COR-L47 (cell line): ENCODE data around the gene TPCN2.

Experiments
- DNase-seq: peaks from one replicate; lab custom pipeline; 2025; lab: John Stamatoyannopoulos, UW

TPCN2 gene

DNA sequence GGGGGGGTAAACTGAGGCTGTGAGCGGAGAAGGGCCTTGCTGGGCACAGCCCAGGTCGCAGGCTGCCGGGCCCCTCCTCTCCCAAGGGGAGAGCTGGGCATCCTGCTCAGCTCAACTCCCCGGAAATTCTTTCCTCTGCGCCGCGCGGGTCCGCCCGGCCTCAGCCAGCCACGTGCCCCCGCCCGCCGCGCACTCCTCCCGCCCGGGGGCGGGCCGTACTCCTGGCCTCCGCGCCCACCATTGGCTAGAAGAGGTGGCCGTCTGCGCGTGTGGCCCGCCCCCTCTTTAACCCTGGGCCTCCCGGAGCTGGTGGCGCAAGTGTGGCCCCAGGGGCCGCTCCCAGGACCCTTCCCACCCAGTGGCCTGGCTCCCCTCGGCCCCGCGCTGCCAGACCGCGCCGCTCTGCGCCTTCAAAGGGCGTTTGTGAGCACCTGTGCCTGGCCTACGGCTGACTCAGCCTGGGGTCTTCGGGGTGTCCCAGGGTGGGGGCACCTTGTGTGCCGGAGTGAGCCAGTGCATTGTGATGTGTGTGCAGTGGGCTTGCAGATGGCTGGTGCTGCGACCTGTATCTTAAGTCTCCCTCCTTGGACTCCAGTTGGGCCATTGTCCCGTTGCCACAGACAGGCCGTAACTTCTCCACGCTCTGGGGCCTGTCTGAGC, 37.6 kb upstream of the TPCN2 start:
- peak; percentile 42 for DNase-seq

DNA sequence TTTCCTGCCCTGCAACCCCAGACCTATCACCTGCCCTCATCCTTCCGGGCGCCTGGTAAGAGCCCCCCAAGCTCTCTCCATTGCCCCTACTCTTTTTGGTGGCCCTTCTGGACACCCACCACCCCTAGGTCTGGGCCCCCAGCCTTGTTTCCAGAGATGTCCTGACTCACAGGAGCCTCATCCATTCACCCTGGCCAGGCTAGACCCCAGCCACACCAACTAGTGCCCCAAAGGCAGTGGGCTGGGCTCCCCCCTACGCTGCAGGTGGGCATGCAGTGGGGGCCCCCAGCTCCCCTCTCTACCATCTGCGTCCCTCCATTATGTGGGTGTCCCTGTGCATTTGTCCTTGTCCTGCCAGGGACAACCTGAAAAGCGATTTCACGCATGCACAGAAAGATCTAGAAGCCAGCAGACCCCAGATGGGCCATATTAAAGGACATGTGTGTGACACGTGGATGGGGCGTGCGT, 37.1 kb upstream of the TPCN2 start:
- DNase-seq = no peak

DNA sequence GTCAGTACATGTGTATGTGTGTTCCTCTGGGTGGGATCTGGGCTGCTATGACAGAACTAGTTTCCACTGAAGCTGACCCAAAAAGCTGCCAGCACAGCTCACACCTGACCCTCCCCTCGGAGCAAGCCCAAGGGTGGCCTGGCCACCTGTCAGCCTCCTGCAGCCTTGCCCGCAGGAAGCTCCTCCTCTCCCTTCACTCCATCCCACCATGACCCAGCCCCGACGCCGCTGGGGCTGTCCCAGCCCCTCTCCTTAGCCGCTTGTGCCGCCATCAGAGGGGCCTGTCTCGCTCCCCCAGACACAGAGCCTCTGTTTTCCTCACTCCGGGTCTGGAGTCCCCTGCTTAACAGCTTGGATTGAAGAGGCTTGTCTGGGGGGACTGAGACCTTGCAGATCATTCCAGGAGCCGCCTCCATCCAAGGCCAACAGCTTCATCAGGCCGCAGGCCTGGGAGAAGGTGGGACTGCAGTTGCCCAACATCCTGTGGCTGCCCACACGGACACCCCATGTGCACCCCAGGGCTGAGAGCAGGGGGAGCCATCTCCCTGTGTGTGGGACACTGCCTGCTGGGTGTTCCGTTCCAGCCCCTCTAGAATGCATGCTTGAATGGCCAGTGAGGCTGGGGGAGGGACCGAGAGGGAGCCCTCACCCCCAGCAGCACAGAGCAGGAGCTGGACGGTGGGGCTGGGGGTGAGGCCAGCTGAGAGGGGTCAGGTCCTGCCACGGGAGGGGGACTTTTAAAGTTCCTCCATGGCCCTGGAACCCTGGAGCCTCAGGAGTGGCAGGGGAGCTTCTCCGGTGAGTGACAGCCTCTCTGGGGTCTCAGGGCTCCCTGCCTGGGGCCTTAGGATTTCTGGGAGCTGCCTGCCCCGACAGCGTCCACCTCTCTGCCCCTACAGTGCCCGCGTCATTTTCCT, 36.4 kb upstream of the TPCN2 start:
- DNase-seq = no peak

DNA sequence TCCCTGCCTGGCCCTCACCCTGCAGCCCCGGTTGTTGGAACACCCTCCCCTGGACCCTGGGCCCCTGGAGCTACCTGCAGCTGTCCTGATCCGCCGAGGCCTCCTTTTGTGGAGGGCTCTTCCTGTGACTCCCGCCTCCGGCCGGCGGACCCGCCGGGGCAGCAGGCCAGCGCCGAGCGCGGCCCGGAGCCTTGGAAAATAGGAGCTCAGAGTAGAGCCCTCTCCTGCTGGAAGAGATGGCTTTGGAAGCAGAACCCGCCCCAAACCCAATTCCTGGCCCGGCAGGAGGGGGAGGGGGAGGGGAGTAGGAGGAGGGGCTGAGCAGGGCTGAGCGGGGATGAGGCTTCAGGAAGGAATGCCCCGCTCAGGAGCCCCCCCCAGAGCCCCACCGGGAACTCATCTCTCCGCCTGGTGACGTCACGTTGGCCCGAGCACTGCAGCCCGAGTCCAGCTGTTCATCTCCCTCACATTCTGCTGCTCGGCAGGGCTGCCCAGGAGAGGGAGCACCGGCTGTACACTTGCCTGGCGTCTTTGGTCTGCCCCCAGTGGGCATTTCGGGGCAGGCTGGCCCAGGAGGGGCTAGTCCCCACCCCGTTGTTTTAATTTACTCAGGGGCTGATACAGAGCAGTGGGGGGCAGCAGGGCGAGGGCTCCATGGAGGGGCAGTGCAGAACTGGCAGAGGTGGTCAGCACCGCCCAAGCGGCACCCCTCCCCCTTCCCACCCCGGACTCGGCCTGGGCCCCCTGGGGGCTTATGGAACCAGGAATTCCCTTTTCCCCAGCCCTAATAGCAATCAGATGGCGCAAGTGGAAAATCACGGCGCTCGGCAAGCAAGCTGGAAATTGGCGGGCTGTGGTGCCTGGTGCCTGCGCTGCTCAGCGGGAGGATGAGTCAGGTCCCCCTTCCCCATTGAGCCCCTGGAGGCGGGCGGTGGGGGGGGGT, 35.5 kb upstream of the TPCN2 start, which contains the start of gene MRGPRF:
TSS of gene MRGPRF (minus strand) at position 238 of the 943 bp plus-strand sequence. CDS start 3,345 bp downstream, outside the sequence.
- DNase-seq = peak; percentile 36

DNA sequence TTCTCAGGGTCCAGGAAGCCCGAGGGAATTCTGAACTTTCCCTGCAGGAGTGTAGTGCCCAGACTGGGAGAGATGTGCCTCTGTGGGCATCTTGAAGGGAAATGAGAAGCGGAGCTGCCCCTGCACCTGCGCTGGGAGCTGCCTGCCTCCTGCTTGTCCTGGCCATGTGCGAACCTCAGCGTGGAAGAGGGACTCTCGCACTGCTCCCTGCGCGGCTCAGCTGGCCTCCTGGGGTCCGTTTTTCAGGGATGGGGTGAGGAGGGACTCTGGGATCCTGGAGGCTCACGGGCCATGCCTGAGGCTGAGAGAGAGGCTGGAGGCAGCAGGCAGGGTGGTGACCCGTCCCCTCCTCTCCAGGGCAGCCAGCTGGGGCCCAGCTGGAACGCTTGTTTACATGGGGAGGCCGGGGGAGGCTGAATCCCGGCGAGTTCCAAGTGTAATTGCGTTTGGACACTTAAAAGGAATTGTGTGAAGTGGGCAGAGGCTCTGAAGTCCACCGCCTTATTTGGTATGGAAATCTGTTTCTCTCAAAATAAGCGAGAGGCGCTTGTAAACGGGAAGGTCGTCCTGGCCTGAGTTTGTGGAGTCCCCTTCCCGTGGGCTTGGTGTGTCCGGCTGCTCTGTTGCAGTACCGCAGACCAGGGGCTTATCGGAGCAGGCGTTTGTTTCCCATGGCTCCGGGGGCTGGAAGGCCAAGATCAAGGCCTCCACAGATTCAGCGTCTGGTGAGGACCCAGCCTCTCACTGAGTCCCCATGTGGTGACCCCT, 34.5 kb upstream of the TPCN2 start:
- peak; percentile 20 for DNase-seq

DNA sequence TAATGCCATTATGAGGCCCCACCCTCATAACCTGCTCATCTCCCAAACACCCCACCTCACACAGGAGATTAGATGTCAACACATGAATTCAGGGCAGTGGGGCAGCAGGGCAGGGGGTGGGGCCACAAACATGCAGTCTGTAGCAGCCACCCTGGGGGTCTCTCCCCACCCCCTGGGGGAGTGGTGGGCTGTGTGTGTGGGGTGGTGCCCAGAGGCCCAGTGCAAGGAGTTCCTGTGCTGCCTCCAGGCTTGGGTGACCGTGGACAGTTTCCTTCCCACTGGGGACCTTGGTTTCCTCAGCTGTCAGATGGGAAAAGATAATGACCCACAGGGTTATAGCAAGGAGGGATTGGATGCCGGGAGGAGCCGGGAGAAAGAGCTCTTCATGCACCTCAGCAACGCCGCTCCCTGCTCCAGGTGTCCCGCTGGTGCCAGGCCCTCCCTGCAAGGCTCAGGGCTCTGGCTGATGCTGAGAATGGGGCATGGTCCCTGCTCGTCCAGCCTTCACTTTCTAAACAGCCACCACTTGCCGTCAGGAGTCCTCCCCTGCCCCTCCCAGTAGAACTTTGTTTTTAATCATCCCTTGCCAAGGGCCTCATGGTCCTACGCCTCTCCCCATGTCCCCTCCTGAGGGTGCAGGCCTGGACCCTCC, 33.7 kb upstream of the TPCN2 start:
- no peak for DNase-seq

DNA sequence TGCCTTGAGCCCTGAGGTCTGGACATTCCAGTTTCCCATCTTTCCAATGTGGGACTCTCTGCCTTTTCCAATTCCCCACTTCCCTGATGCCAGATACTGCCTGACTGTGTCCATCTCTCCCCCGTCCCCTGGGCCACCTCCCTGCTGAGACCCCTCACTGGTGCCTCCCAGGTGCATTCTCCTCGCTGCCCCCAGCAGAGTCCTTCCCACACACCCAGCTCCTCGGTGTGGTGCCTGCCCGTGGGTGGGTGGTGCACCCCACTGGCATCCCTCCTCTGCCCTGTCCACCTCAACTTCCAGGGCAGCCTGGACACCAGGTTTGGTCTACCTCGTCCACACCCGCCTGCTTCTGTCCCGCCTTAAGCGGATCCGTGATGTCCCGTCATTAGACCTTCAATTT, 30.8 kb upstream of the TPCN2 start:
- DNase-seq = no peak

DNA sequence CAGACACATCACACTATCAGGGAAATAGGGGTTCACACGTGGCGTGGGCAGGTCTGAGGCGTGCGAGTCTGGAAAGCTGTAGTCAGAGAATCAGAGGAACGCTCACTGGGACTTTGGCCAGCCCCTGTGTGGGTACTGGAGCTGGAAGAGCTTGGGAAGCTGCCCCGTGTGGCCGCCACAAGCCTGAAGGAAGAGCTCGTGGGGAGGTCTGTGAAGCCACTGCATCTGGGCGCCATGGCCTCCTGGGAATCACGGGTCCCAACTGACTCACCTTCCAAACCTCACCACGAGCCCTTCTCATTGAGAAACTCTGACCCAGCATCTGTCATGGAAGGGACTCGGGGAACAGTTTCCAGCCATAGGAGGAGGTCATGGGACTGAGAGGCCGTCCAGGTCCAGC, 29.8 kb upstream of the TPCN2 start:
- no peak for DNase-seq

DNA sequence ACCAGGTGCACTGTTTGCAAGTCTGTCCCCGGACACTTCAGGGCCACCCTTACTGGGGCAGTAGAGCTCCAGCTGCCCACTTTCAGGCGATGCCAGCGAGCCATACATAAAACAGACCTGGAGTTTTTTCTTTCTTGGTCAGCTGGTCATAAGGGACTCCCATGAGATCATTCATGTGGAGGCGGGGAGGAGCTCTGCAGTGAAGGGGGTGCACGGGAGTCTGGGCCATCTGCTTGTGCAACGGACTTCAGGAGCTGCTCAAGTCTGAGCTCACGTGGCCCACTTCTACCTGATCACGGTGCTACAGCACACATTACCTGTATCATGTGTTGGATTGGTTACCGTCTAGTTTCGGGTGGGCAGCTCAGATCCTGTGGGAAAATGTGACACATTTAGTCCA, 26.5 kb upstream of the TPCN2 start:
- no peak for DNase-seq

DNA sequence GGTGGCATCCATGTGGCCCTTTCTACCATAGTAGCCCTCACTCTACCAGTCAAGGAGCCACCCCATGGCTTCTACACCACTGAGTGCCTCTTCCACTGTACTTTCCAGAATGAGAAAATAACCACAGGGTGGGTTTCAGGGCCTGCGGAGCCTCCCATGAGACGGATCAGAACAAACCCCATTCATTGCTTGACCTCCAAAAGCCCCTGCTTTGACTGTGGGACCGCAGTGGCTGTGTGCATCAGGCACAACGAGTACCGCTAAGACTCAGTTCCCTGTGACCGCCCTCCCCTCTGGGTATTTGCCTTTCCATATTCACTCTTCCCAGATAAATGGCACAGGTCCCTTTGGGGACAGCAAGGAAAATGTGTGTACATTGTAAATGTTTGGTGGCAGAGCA, 24.2 kb upstream of the TPCN2 start:
- DNase-seq = no peak

DNA sequence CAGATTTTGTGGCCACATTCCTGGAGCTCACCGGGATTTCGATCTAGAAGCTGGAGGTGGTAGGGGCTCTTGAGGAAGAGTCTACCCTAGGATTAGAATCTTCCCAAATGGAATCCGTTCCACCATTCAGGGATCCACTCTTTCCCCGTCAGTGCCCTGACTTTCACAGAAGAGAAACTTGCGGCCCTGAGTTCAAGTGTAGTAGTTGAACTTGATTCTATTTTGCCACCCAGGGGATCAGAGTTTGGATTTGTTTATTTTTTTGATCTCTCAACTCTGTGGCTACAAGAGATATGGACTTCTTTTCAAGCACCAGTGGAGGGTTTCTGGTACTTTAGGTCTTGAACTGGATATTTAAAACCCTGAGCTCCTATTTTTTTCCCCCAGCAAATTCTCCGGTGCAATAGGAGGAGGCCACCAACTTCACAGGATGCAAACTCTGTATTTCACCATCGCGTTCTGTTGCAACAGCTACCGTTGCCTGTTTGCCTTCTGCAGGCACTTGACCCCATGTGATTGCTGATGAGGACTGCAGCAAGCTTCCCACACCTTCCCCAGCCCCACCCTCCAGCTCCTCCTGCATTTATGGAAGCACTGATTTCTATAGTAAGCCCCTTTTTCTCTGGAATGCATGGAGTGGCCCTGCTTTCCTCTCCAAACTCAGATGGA, 20.9 kb upstream of the TPCN2 start:
- DNase-seq = no peak

DNA sequence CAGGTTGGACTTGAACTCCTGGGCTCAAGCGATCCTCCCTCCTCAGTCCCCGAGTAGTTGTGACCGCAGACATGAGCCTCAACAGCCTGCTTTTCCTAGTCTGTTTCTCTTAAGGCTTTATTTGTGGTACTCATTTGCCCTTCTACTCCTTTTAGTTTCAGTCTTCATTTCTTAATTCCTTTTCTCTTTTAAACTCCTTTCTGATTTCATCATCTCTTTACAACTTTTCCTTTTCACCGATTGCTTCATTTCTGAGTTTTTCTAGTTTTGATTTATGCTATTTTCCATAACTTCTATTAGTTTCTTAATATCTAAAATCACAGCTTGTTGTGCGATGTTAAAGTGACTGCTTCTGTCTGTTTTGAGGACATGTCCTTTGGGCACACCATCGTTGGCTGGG, 18.4 kb upstream of the TPCN2 start:
- no peak for DNase-seq

DNA sequence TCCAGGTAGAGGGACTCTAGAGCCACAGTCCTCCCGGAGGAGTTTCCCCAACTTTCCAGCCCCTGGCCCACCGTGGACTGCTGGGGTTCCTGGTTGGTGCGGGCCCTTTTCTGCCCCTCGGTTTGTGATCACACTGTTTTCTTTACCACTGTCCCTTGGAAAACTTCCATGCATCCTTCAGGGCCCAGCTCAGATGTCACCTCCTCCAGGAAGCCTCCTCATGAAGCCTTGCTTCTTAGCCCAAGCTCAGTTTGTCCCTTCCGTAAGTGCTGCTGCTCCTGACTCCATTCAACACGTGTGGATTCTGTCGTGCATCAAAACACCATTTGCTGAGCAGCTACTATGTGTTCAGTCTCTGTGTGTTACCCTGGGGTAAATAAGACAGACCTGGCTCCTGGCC, 15.9 kb upstream of the TPCN2 start:
- DNase-seq = no peak

DNA sequence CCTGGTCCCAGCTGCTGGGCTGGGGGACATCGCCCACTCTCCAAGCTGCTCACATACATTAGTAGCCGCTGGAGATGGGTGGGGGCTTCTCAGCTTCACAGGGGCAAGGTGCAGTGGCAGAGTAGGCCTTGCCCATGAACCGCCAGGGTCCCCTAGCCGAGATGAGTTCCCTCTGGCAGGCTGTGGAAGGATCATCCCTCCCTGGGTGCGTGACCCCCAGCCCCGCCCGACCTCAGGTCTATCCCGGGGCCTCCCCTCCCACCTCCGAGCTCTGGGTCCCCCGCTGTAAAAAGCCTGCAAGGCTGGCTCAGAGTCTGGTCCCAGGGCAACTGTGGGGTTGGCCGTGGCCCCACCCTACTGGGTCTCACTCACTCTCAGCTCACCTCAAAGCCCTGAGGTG, 15.3 kb upstream of the TPCN2 start:
- DNase-seq = no peak

DNA sequence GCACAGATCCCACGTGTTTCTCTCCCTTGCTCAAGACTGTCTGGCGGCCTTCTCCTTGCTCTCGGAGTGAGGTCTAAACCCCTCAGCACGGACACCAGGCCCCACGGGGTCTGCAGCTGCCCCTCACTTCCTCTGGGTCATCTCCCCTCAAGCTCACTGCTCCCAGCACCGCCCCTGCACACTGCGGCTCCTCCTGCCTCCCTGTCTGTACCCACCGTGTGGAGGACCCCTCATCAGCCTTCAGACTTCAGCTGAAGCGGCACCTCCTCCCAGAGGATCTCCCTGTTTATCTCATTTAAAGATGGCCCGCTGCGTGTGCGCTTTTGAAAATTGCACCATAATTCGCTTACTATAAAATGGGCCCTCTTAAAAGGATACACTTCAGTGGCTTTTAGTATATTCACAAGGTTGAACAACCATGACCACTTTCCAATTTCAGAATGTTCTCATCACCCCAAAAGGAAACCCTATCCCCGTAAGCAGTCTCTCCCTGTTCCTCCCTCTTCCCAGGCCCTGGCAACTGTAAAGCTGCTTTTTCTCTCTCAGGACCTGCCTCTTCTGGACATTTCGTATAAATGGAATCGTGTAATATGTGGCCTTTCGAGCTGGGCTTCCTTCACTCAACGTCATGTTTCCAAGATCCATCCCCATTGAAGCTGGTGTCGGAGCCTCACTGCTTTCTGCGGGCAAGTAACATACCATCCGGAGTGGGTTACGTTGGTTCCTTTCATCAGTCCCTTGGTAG, 14.4 kb upstream of the TPCN2 start:
- DNase-seq = no peak

DNA sequence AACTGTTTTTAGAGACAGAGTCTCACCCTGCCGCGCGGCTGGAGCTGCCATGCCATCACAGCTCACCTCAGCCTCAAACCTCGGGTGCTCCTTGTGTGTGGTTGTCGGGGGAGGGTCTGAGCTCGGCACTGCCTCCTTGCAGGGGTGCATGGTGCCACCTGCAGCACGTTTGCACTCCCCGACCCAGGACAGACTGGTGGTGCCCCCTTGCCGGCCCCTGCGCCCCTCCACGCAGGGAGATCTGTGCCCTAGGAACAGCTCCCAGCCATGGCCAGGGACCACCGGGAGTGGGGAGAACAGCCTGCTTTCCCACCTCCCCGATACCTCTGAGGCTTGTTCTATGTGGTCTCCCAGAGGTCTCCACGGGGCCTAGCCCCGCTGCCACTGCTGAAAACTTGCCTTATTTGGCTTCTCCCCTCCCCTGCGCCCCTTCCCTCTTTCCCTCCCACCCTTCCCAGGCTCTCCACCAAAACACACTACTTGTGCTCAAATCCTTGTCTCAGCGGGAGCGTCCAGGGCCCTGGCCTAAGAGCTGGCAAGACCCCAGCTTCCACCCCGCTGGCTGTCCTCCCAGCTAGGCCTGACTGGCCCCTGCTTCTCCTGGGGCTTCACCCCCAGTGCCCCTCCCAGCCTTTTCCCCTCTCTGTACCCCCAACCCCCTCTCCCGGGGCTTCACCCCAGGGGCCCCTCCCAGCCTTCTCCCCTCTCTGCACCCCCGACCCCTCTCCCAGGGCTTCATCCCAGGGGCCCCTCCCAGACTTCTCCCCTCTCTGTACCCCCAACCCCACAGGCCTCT, 13.4 kb upstream of the TPCN2 start:
- no peak for DNase-seq

DNA sequence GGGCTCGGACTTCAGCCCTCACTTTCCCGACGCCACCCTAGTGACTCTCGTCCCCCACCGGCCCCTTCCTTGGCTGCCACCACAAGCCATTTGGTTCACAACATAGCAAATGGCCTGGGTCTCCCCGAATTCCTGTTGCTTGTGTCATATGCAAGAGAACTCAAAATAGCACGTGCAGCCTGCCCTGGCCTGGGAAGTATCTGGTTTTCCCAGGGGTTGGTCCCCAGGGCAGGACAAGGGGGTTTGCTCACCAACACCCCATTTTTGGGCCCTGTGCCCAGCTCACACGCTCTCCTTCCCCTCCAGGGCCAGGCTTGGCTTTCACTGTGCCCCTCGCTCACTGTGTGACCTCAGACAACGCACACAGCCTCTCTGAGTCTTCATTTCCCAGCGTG, 12.8 kb upstream of the TPCN2 start:
- no peak for DNase-seq

DNA sequence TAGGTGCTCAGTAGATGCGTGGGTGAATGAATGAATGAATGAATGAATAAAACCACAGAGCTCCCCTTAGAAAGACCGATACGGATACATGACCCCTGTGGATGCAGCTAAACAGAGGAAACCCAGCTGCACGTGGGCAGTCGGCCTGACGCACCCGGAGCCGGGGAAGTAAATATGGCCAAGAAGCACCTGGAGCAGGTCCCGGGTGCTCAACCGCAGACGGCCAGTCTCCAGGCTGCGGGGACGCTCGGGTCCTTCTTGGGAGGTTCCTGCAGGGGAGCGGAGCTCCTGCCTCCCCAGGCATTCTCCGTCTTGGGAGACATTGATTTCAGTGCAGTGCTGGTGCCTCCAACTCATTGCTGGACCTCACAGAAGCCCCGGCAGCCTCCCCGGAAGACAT, 11.7 kb upstream of the TPCN2 start:
- DNase-seq = no peak

DNA sequence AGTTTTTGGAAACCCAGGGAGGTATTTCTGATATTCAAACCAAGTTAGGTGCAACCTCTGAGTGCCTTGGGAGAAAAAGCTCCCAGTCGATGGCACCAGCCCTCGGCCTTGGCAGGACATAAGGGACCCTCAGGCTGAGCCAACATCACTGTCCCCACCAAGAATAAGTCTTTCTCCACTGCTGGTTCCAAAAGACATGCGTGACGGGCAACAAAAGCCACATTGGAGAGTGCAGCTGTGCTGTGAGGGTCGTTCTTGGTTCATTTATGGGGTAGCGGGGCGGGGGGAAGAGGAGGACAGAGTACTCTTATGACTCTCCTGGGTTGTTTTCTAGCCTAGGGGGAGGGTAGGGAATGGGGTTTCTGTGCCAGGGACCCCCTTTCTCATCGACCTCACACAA, 11.2 kb upstream of the TPCN2 start:
- no peak for DNase-seq
